NCI-H748 (cell line): ENCODE data around the gene BAIAP2.
"Not testable (repeated sequence)": the region's sequence is repeated elsewhere in the genome, so short reads cannot be mapped to it uniquely, and the experiment has no call there.

Experiments used
- DNase-seq: peaks from one replicate; lab custom pipeline; 2025; ENCODE audit not compliant: unreplicated experiment; lab: John Stamatoyannopoulos, UW

BAIAP2 gene

DNA sequence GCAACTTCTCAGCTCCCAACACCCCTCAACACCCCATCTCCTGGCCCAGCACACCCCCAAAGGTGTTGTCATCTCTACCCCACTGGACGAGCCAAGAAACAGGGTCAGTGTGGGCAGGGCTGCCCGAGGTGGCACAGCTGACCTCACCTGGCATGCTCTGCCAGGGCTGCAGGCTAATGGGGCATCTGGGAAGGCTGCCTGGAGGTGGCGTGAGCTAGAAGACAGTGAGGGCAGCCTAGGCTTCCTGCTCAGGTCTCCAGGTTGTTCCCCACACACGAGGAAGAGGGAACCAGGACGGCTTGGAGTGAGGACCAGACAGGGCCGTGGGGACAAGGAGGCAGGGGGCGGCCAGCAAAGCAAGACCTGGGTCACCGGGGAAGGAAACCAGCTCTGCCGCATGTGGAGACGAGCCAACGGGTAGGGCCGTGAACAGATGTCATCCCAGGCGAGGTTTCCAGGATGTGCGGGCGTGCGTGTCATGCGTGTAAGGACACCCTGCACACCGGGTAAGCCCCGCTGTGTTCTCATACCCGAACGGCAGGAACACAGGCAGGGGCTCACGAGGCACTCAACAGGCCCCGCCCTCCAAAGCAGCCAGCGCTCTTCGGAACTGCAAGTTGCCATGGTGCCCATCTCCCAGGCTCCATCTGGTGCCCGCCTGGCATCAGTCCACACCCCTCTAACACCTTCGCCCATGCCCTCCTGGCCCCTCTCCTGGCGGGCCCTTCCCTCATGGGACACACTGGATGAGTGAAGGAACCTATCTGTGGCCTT is 100.7 kb downstream of the BAIAP2 start:
- DNase-seq: peak; percentile 39

GRCh38 chr17:81136366-81136765 is 101.4 kb downstream of the BAIAP2 start:
- no peak for DNase-seq

DNA sequence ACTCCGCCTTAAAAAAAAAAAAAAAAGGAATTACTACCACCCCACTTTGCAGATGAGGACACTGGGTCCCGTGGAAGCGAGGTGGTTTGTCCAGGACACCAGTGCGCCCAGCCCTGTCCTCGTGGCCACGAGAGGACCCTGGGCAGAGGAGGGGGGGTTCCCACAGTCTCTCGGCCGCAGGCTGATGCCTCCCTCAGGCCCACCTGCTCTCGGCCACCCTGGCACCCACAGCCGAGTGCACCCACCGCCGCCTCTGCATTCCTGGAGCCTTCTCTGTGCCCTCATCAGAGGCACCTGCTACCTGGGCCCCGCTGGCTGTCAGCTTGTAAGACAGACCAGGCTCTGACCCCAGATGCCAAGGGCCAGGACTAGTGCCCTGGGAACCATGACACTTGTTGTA is 102.3 kb downstream of the BAIAP2 start:
- DNase-seq: no peak

DNA sequence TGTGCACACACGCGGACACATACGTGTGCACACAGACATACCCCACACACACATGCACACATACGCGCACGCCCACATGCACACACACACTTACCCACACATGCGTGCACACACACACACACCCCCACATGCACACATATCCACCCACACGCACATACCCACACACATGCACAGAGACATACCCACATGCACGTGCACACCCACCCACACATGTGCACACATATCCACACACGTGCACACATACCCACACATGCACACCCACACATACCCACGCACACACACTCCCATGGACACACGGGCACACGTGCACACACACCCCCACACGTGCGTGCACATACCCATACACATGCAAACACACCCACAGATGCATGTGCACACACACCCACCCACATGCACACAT is 103.1 kb downstream of the BAIAP2 start:
- no peak for DNase-seq

DNA sequence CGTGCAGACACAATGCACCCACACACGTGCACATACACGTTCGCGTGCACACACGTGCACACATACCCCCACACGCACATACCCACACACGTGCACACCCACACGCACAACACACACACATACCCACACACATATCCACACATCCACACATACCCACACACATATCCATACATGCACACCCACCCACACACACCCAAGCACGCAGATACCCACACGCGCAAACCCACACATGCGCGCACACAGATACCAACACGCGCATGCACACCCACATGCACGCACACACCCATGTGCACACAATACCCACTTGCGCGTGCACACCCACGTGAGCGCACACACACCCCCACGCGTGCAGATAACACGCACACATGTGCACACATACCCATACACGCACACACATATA is 103.5 kb downstream of the BAIAP2 start:
- DNase-seq: no peak

- DNase-seq: no peak
Measured at GRCh38 chr17:81139428-81139827, 104.5 kb downstream of the BAIAP2 start.

- DNase-seq: no peak
Measured at GRCh38 chr17:81140018-81140417, 105.1 kb downstream of the BAIAP2 start.

DNA sequence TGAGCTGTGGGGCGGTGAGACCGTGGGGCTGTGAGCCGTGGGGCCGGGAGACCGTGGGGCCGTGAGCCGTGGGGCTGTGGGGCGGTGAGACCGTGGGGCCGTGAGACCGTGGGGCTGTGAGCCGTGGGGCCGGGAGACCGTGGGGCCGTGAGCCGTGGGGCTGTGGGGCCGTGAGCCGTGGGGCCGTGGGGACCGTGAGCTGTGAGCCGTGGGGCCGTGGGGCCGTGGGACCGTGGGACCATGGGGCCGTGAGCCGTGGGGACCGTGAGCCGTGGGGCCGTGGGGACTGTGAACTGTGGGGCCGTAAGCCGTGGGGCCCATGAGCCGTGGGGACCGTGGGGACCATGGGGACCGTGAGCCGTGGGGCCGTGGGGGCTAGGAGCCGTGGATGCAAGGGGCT is 105.7 kb downstream of the BAIAP2 start:
- DNase-seq: no peak

DNA sequence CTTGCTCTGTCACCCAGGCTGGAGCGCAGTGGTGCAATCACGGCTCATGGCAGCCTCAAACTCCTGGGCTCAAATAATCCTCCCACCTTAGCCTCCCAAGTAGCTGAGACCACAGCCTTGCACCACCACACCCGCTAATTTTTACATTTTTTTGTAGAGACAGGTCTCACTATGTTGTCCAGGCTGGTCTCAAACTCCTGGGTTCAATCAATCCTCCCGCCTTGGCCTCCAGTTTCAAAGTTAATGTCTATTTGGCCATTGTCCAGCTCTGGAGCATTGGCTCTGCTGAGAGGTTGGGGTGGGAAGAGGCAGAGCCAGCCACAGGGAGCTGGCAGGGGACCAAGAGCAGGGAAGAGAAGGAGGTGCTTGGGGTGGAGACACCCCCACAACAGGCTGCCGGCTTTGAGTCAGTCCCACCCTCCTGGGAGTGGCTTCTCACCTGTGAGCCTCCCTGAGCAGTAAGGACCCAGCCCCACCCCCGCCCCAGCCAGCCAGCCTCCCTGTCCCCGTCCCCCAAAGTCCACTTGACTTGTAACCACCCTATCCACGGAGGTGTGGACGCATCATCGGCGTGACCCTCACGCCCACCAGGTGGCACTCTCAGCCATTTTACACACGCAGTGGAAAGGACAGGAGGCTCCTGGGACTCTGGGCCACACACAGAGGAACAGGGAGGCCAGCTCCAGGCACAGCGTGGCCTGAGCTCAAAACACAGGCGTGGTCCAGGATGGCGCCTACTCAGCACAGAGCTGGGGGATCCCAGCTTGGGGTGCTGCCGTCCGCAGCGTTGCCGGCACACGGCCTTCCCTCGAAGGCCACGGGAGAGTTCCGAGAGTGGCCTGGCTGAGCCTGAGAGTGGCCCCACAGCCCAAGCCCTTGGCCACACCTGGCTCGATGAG is 107.6 kb downstream of the BAIAP2 start:
- DNase-seq: peak; percentile 79

DNA sequence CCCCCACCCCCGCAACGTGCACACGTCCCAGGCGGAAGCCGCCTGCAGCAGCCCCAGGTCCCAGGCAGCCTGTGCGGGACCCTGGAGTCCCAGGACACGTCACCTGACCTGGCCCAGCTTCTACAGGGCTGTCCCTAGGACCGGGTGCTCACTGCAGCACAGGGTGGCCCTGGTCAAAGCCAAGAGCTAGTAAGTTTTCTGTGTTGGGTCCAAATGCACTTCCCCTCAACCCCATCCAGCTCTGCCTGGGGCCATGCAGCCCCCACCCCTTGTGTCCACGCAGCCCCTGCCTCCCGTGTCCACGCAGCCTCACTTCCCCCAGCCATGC is 108.2 kb downstream of the BAIAP2 start:
- DNase-seq: no peak

GRCh38 chr17:81143717-81144422 is 108.9 kb downstream of the BAIAP2 start:
- DNase-seq: no peak

GRCh38 chr17:81144423-81144781 is 109.5 kb downstream of the BAIAP2 start:
- DNase-seq: no peak

- not testable (repeated sequence) for DNase-seq
Measured at GRCh38 chr17:81146208-81146607, 111.3 kb downstream of the BAIAP2 start.

- DNase-seq: no peak
Measured at GRCh38 chr17:81147701-81148100, 112.8 kb downstream of the BAIAP2 start.

GRCh38 chr17:81148571-81148970 is 113.6 kb downstream of the BAIAP2 start:
- DNase-seq: no peak

GRCh38 chr17:81148986-81149533 is 114.1 kb downstream of the BAIAP2 start:
- no peak for DNase-seq

DNA sequence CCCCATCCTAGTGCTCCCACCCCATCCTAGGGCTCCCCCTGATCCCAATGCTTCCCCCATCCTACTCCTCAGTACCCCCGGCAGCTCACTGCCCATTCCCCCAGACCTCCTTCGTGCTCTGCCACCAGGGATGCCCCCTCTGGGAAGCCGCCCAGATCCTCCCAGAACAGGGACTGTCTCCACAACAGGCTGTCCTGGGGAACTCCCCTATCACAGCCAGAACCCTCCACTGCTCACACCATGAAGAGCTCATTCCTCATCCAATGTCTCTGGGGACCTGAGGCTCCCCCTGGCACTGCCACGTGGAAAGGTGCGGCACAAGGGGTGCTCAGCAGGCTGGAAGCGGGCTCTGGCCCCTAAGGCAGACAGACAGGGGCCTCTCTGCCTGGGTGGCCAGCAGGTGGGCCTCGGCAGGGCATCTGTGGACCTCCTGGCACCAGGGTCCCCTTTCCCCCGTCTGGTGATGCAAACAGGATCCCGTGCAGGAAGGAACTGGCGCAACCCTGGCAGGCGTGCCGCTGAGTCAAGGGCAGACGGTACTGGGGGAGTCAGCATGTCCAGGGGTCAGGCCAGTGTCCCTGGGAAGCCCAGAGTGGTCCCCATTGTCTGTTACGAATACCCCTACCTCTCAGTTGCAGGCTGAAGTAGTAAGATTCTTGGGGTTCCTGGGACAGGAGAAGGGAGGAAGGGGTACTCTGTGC is 115.6 kb downstream of the BAIAP2 start:
- DNase-seq: no peak

DNA sequence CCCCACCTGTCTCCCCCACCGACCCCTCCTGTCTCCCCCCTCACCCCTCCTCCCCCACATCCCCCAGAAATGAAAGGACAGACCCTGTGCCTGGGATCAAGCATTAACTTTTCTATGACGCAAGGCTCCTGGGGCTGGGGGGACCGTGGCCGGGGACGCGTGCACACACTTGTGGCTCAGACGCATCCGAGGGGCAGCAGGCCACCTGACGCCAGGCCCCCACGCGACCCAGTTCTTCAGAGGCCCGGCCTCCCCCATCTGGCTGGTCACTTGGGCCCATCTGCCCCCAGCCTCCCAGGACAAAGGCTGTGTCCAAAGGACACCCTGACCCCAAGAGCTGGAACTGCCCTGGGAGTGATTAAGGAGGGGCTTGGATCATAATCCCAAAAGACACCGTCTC is 116.3 kb downstream of the BAIAP2 start:
- no peak for DNase-seq

DNA sequence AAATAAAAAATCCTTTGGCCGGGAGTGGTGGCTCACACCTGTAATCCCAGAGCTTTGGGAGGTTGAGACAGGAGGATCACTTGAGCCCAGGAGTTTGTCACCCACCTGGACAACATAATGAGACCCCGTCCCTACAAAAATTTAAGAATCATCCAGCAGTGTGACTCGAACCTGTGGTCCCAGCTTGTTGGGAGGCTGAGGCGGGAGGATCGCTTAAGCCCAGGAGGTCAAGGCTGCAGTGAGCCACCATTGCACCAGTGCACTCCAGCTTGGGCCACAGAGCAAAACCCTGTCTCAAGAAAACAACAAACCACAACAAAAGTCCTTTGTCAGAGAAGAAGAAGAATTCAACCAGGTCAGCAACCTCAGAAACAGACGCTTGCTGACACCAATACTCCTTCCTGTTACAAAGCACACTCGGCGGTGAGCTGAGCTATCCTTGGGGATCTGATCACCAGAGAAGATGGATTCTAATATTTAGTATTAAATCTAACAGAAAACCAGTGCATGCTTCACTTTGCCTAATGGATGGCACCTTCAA is 117.4 kb downstream of the BAIAP2 start:
- no peak for DNase-seq

- no peak for DNase-seq
Measured at GRCh38 chr17:81153340-81153803, 118.4 kb downstream of the BAIAP2 start.
